HFF-Myc (cell line): ENCODE data around the gene HEG1.

Experiments
- DNase-seq: peaks from one replicate; pipeline ENCODE4 v3.0.0-alpha.2; 2011; ENCODE audit warnings: low read depth; ENCODE audit errors: extremely low read depth
- H3K4me3 ChIP-seq: replicated peaks from 2 replicates; pipeline ENCODE4 v1.5.1; 2011; ENCODE audit warnings: low read depth, mild to moderate bottlenecking, control low read depth, low read length
- CTCF ChIP-seq: IDR thresholded peaks from 2 replicates; pipeline ENCODE4 v1.5.1; 2012; ENCODE audit warnings: mild to moderate bottlenecking, low read depth, low read length, control low read depth; ENCODE audit errors: missing control alignments

The HEG1 gene

GRCh38 chr3:124916837-124917409, 138.9 kb downstream of the HEG1 start:
- H3K4me3 ChIP-seq: no peak overlapping the region
- TF ChIP-seq CTCF: no peak
- DNase-seq: no peak
